Endothelial cell (in vitro differentiated cells): ENCODE measurements around the gene ATP13A3. TPM values are rescaled to one million over a fixed set of nuclear protein-coding genes. Genes with fewer than 3 reads are reported as not detected.
"Not testable (repeated sequence)": the region's sequence is repeated elsewhere in the genome, so short reads cannot be mapped to it uniquely, and the experiment has no call there.

Experiments used
- DNase-seq: peaks from one replicate; pipeline ENCODE4 v3.0.0; 2021; ENCODE audit warnings: low spot score
- H3K27ac Mint-ChIP-seq: one replicate; pipeline ENCODE4 v1.8.0; 2021; ENCODE audit warnings: mixed read lengths, inconsistent platforms; ENCODE audit not compliant: unreplicated experiment
- H3K27me3 Mint-ChIP-seq: one replicate; pipeline ENCODE4 v1.8.0; 2021; ENCODE audit warnings: mild to moderate bottlenecking, moderate library complexity, mixed read lengths, inconsistent platforms; ENCODE audit not compliant: unreplicated experiment
- H3K36me3 Mint-ChIP-seq: one replicate; pipeline ENCODE4 v1.8.0; 2021; ENCODE audit warnings: mild to moderate bottlenecking, low read depth, mixed read lengths, inconsistent platforms; ENCODE audit not compliant: unreplicated experiment
- H3K4me1 Mint-ChIP-seq: one replicate; pipeline ENCODE4 v1.8.0; 2021; ENCODE audit warnings: mild to moderate bottlenecking, mixed read lengths, inconsistent platforms; ENCODE audit not compliant: unreplicated experiment
- H3K4me3 Mint-ChIP-seq: one replicate; pipeline ENCODE4 v1.8.0; 2021; ENCODE audit warnings: mild to moderate bottlenecking, mixed read lengths, inconsistent platforms; ENCODE audit not compliant: unreplicated experiment
- H3K9me3 Mint-ChIP-seq: one replicate; pipeline ENCODE4 v1.8.0; 2021; ENCODE audit warnings: mixed read lengths, inconsistent platforms; ENCODE audit not compliant: unreplicated experiment
- CTCF ChIP-seq: fragments of 200-600 bp; sonication (generic); IDR thresholded peaks from one replicate; pipeline ENCODE4 v1.5.0; 2021; ENCODE audit warnings: antibody characterized with exemption; ENCODE audit not compliant: unreplicated experiment
- long read RNA-seq: library from polyadenylated mRNA; unstranded; transcript quantifications from one replicate; pipeline ENCODE4 v2.0.0, GENCODE V29; 2020; ENCODE audit not compliant: unreplicated experiment
- total RNA-seq: library from RNA; stranded (reverse); fragmentation: NEBNext Ultra II Directional; extraction: Animal tissue kit (Norgen Biotek cat#: 25700); gene quantifications from one replicate; pipeline ENCODE4 v1.2.1, GENCODE V29; 2021; ENCODE audit not compliant: unreplicated experiment

The ATP13A3 gene
- 32.1 TPM for total RNA-seq
- long read RNA-seq, partial matches to known transcripts, result 0 of 1 reads
- long read RNA-seq, other reads (novel, unspliced or antisense), result 1 of 1 reads

DNA sequence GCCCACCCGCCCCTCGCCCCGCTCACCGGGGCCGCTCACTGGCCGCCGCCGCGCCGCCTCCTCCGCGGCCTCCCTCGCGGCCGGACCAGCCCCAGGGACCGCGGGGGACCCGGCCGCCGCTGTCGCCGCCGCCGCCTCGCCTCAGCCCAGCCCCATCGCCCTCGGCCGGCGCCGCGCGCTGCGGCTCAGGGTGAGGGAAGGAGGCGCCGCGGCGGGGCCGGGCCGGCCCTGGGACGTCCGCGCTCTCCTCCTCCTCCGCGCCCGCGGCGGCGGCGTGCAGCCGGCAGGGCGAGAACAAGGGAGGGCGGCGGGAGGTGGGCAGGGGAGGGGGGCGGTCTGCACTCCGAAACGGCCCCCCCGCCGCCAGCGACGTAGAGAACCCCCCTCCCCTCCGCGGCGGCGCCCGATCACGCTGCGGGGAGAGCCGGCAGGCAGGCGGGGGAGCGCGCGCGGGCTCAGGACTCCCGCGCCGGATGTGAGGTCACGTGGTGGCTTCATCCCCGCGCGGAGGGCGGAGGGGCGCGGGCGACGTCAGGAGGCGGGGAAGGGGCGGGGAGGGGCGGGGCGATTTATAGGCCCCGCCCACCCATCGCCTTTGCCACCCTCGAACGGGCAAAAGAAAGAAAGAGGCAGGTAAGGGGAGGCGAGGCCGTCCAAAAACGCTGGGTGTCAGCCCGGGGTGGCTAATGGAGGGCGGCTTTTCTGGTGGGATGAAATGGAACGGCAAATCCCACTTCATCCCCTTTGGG, at the start of gene ATP13A3:
TSS of gene ATP13A3 (minus strand) at position 463 of the 749 bp plus-strand sequence. CDS start 24,812 bp downstream, outside the sequence.
- H3K36me3 Mint-ChIP-seq, result peaks cover 13% of the 10 kb centered on the region
- H3K27ac Mint-ChIP-seq, result peak within 1 kb of the TSS; percentile 82
- H3K9me3 Mint-ChIP-seq, result no peaks in the 10 kb centered on the region
- H3K4me1 Mint-ChIP-seq, result peaks cover 25% of the 10 kb centered on the region
- peaks cover 11% of the 10 kb centered on the region for H3K27me3 Mint-ChIP-seq
- TF ChIP-seq CTCF, result no peak
- peak within 1 kb of the TSS; percentile 91 for H3K4me3 Mint-ChIP-seq
- peak; percentile 86 for DNase-seq

DNA sequence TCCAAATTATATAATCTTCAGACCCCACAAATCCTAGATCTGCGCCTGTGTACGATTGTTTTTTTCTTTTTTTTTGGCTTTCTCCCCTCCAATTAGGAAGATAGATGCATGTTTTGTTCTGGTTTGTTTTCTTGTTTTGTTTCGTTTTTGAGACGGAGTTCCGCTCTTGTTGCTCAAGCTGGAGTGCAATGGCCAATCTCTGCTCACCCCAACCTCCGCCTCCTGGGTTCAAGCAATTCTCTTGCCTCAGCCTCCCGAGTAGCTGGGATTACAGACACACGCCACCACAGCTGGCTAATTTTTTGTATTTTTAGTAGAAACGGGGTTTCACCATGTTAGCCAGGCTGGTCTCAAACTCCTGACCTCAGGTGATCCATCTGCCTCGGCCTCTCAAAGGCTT, 48.4 kb upstream of the ATP13A3 start:
- H3K36me3 Mint-ChIP-seq, DNase-seq, H3K27ac Mint-ChIP-seq, H3K4me1 Mint-ChIP-seq, H3K27me3 Mint-ChIP-seq, H3K9me3 Mint-ChIP-seq, H3K4me3 Mint-ChIP-seq: not testable (repeated sequence)

GRCh38 chr3:194534243-194534642, 47.4 kb upstream of the ATP13A3 start:
- TF ChIP-seq CTCF, result no peak
- Mint-ChIP-seq H3K9me3 (no peaks in the 10 kb centered on the region), H3K4me1 (no peaks in the 10 kb centered on the region), H3K4me3 (no peak overlapping the region), H3K27ac (no peak overlapping the region), H3K36me3 (no peaks in the 10 kb centered on the region), H3K27me3 (peaks cover 1% of the 10 kb centered on the region)
- DNase-seq, result no peak

DNA sequence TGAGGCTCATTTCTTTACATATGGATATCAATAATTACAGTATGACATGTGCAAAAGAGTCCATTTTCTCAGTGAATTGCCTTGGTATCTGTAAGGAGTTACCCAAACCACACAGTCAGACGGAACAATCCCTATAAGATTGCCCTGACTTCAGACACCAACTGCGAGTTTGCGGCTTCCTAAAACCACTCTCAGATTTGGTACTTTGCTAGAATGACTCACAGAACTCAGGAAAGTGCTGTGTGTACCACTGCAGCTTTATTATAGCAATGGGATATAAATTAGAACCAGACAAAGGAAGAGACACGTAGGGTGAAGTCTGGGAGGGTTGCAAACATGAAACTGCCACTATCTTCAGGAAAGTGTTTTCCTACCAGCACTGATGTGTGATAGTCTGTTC, 45.8 kb upstream of the ATP13A3 start:
- H3K4me1 Mint-ChIP-seq, result no peaks in the 10 kb centered on the region
- H3K27me3 Mint-ChIP-seq, result no peaks in the 10 kb centered on the region
- H3K9me3 Mint-ChIP-seq, result no peaks in the 10 kb centered on the region
- DNase-seq, result no peak
- H3K36me3 Mint-ChIP-seq, result no peaks in the 10 kb centered on the region
- no peak overlapping the region for H3K27ac Mint-ChIP-seq
- no peak overlapping the region for H3K4me3 Mint-ChIP-seq
- TF ChIP-seq CTCF, result no peak

DNA sequence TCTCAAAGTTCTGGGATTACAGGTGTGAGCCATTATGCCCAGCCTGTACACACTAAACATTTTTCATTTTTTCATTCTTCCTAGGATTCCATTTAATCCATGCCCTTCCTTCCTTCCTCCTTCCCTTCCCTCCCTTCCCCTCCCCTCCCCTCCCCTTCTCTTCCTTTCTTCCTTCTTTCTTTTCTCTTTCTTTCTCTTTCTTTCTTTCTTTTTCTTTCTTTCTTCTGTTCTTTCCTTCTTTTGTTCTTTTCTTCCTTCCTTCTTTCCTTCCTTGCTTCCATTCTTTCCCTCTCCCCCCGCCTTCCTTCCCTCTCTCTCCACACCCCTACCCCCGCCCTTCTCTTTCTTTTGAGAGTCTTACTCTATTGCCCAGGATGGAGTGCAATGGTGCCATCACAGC, 40.9 kb upstream of the ATP13A3 start:
- no peak for TF ChIP-seq CTCF
- no peak overlapping the region for H3K4me3 Mint-ChIP-seq
- H3K4me1 Mint-ChIP-seq, result no peaks in the 10 kb centered on the region
- no peaks in the 10 kb centered on the region for H3K9me3 Mint-ChIP-seq
- H3K27me3 Mint-ChIP-seq, result no peaks in the 10 kb centered on the region
- peaks cover 3% of the 10 kb centered on the region for H3K36me3 Mint-ChIP-seq
- no peak for DNase-seq
- no peak overlapping the region for H3K27ac Mint-ChIP-seq
